H54 (cell line): ENCODE data around the gene THBS4.

ENCODE experiments used
- DNase-seq: peaks from one replicate; pipeline ENCODE4 v3.0.0; 2011; ENCODE audit warnings: low spot score, mixed read lengths; ENCODE audit not compliant: insufficient read length
- FAIRE-seq: peaks from 3 replicates; lab custom pipeline; 2011; peaks lifted over from hg19 to GRCh38; lab: Jason Lieb, UNC
- POLR2A ChIP-seq: IDR thresholded peaks from 2 replicates; pipeline ENCODE4 v1.6.1; 2011; ENCODE audit warnings: low read depth, mild to moderate bottlenecking, low read length

Gene THBS4

DNA sequence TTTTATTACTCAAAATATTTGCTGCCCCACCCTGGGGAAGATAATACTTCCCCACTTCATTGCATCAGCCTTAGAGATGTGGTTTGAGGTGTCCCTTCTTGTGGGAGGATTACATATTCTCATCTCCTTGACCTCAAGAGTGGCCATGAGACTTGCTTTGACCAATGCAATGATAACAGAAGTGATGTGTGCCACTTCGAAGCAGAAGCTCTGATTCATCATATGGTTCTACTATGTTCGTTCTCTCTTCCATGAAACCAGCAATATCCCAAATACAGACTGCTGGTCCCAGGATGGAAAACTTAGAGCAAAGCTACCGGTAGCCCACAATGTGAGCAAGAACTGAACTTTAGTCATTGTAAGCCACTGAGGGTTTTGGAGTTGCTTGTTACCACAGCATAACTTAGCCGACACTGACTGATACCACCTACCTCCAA is 92.0 kb downstream of the THBS4 start:
- FAIRE-seq, result no peak
- no peak for TF ChIP-seq POLR2A
- DNase-seq, result no peak

DNA sequence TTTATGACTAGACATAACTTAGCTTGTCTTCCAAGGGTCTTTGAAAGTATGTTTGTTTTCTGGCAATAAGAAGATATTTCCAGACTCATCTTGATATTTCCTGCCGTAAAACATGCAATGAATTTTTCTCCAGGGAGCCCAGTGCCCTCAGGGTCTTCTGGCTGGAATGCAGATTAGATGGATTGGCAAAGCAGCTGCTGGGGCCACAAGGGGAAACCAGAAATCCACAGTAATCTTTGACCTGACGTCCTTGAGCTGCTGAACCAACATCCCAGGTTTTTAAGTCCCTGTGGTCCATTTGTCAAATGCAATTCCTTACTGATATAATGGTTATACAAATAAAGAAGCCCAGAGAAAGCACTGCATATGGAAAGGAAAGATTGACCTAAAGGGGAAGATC is 93.0 kb downstream of the THBS4 start:
- DNase-seq, result no peak
- no peak for FAIRE-seq
- TF ChIP-seq POLR2A, result no peak

DNA sequence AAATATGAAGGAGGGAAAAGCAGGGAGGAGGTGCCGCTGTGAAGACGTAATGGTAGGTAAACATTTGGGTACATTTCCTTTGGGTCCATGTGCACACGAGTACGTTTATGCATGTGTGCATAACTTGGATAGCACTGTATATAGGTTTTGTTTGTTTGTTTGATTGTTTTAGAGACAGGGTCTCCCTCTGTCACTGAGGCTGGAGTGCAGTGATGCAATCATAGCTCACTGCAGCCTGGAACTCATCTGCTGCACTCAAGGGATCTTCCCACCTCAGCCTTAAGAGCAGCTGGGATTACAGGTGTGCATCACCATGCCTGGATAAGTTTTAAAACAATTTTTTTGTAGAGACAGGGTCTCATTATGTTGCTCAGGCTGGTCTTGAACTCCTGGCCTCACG is 94.0 kb downstream of the THBS4 start:
- no peak for TF ChIP-seq POLR2A
- FAIRE-seq (no peak), DNase-seq (no peak)
